Islet precursor cell (in vitro differentiated cells): ENCODE results near the gene SELPLG.
"Not testable (repeated sequence)": the region's sequence is repeated elsewhere in the genome, so short reads cannot be mapped to it uniquely, and the experiment has no call there.

Experiments
- DNase-seq: peaks from one replicate; pipeline ENCODE4 v3.0.0-alpha.2; 2018

The SELPLG gene

GRCh38 chr12:108637222-108637971 is 3.7 kb upstream of the SELPLG start:
- no peak for DNase-seq

GRCh38 chr12:108635997-108636808 is 2.5 kb upstream of the SELPLG start:
- DNase-seq: no peak

GRCh38 chr12:108635201-108635996 is 1.7 kb upstream of the SELPLG start:
- DNase-seq: peak; percentile 63

- DNase-seq: peak; percentile 68
These were observed 652 bp upstream of the SELPLG start for GRCh38 chr12:108634341-108634751.

- DNase-seq: no peak
These were observed 587 bp downstream of the SELPLG start for GRCh38 chr12:108633081-108633533.

GRCh38 chr12:108631261-108631660 is 2.4 kb downstream of the SELPLG start:
- DNase-seq: not testable (repeated sequence)

GRCh38 chr12:108630481-108631207 is 3.0 kb downstream of the SELPLG start:
- peak; percentile 73 for DNase-seq

GRCh38 chr12:108629824-108630476 is 3.7 kb downstream of the SELPLG start:
- DNase-seq: peak; percentile 90

GRCh38 chr12:108629151-108629550 is 4.5 kb downstream of the SELPLG start:
- no peak for DNase-seq

GRCh38 chr12:108627134-108627920 is 6.4 kb downstream of the SELPLG start:
- DNase-seq: no peak

- DNase-seq: no peak
These were observed 8.5 kb downstream of the SELPLG start for GRCh38 chr12:108625228-108625627.

GRCh38 chr12:108623577-108623976 is 10.1 kb downstream of the SELPLG start:
- no peak for DNase-seq

GRCh38 chr12:108622921-108623514 is 10.7 kb downstream of the SELPLG start:
- DNase-seq: no peak

- no peak for DNase-seq
These were observed 11.3 kb downstream of the SELPLG start for GRCh38 chr12:108622421-108622820.

- DNase-seq: no peak
These were observed 12.5 kb downstream of the SELPLG start for GRCh38 chr12:108621161-108621560.

- DNase-seq: no peak
These were observed 13.3 kb downstream of the SELPLG start for GRCh38 chr12:108620236-108620879.

GRCh38 chr12:108619369-108620160 is 14.1 kb downstream of the SELPLG start:
- DNase-seq: peak; percentile 91

- DNase-seq: not testable (repeated sequence)
These were observed 14.8 kb downstream of the SELPLG start for GRCh38 chr12:108618953-108619274.
